Measurements from ENCODE around the gene PNP.

- TF ChIP-seq POLR2A (IDR thresholded peaks at IDR 0.05; ENCODE audit: low read depth, low read length), result no peak
- TF ChIP-seq TAF1 (IDR thresholded peaks at IDR 0.05; ENCODE audit: low read depth, low read length), result no peak
Measured at GRCh38 chr14:20522332-20522731, 53.1 kb downstream of the PNP start.

Measured in GM12891 (cell line).